HG03520 (cell line): Measurements from ENCODE around the gene PELI2.

Source experiments
- ATAC-seq: cut with Tn5 transposase; IDR thresholded peaks from one replicate; pipeline ENCODE4 v1.9.1; 2021; ENCODE audit warnings: mild to moderate bottlenecking, moderate library complexity; ENCODE audit not compliant: unreplicated experiment

Gene PELI2

DNA sequence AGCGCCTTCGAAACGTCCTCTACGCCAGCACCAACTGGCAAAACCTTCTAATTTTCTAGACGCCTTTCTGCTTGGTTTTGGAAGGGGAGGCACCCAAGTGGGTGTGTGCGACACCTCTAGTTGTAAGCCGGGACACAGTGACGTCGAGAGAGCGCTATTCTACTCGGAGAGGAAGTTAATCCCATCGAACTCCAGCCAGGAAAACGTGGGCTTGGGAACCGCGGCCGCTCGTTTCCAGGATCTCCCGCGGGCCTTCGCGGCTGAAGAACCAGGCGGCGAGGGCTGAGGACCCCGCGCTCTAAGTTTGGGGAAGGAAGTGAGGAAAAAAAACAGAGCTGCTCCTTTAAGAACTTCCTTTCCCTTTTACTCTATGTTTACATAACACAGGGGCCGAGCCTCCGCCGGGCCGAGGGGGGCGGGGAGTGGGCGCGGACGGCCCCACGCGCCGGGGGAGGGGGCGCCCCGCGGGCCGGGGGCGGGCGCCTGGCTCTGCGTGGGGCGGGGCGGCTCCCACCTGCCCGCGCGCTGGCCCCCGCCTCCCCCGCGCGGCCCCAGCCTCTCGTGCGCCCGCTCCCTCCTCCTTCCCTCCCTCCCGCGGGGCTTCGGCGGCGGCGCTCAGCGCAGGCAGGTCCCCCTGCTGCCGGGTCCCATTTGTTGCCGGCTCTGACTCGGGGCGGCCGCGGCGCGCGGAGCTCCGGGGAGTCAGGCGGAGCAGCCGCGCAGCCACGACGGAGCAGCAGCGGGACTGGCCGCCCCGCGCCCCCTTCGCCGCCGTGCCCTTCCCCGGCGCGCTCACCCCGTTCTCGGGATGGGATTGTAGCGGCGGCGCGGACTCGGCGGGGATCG, at the start of gene PELI2:
TSS of gene PELI2 (plus strand) at position 647 of the 846 bp plus-strand sequence. CDS start 250 bp downstream, outside the sequence.
- ATAC-seq = peak; percentile 71

GRCh38 chr14:56073799-56074198, 44.4 kb upstream of the PELI2 start:
- no peak for ATAC-seq

DNA sequence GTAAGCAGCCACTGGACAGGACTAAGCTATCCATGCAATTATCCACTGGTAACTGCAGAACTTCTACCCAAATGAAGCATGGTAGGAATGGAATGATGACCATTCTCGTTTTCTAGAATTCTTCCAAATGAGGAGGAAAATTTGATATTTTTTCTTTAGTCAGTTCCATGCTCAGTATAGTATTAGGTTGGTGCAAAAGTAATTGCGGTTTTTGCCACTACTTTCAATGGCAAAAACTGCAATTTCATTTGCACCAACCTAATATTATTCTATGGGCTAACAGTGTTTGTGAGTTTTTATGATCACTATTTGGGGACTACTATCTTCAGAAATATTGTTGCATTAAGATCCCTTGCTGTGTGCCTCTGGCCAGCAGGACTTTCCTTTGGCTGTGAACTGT, 42.9 kb upstream of the PELI2 start:
- no peak for ATAC-seq

GRCh38 chr14:56081139-56081538, 37.1 kb upstream of the PELI2 start:
- ATAC-seq = no peak

DNA sequence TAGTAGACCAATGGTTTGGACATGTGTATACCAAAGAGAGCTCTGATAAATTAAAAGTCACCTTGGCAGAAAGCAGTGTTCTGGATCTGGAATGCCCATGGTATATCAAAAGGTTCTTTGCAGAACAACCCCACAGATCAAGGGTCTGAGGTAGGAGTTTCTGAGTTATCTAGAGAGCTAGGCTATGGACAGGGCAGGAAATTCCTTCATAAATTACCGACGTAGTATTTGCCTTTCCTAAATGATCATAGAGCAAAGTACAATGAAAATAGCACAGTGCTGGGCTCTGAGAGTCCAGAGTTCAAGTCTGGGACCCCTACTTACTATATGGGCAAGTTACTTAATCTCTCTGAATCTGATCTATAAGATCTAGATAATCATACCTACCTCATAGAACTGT, 35.3 kb upstream of the PELI2 start:
- no peak for ATAC-seq

DNA sequence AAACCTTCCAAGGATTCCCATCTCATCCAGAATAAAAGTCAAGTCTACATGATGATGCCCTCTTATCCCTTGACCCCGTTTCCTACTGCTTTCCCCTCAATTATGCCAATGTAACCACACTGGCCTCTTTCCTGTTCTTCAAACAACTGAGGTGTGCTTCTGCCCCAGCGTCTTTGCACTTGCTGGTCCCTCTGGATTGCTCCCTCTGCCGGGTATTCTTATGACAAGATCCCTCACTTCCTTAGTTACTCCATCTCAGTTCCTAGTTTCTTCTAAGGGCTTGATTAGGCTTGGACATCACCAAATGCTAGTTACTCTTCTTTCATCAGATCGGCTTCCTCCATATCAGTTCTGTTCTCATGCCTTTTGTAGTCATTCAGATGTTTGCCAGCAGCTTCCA, 32.7 kb upstream of the PELI2 start:
- no peak for ATAC-seq

DNA sequence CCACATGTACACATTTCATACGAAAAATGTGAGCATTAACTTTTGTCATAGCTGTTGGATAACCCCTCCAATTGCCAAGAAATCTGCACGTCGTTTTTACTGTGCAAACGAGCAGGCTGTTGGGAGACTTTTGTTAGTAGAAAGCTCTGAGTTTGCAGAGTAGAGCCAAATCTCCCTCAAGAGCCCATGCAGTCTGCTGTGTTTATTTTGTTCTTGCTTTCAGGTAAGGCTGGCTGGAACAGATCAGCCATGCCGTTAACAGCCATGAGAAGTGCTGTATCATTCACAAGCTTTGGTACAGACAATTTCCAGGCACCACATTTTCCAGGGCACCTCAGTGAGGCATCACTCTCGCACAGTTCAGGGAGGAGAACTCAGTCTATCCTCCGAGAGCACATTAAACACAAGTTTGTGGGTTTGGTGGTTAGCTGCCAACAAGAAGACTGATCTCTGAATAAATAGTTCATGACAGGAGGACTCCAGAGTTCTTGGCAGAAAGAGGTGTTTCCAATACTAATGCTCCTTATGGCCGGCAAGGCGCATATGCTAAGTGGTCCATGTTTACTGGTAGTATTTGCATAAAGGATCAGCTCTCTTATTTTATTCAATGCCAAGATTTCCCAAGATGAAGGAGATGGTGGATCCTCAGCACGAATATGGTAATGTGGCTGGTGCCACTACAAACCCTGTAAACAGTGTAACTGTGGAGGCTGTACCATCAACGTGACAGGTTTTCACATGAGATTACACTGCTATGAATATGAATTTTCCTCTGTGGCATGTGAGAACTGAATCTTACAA, 30.3 kb upstream of the PELI2 start:
- ATAC-seq = no peak

DNA sequence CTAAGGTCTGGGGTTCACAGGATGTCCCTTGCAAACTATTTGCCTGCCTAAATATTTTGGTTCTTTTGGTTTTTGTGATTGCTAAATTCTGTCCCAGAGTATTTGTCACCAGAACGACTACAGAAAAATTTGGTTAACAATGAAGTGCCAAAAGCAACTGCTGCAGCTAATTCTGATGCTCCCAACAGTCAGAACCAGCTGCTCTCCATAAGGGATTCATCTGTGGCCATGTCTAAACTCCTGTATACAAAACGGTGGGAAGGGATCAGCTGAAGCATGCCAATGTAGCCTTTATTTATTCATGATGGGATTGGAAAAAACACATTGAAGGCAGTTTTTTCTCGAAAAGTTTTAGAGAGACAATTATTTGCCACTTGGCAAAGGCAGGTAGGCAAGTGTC, 29.3 kb upstream of the PELI2 start:
- no peak for ATAC-seq

GRCh38 chr14:56092763-56093162, 25.4 kb upstream of the PELI2 start:
- no peak for ATAC-seq

GRCh38 chr14:56094076-56094475, 24.1 kb upstream of the PELI2 start:
- ATAC-seq = no peak

DNA sequence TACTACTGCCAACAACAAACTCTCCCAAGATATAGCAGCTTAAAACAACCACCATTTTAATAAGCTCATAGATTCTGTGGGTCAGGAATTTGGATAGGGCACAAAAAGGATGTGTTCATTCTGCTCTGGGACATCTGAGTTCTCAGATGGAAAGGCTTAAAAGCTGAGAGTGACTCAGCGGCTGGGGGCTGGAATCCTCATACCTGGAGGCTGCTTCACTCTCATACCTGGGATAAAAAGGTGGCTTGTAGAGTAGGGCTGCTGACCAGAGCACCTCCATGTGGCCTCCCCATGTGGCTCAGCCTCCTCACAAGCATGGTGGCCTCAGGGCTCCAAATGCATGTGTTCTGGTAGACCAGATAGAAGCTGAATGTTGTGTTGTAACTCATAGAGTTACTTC, 20.2 kb upstream of the PELI2 start:
- no peak for ATAC-seq

DNA sequence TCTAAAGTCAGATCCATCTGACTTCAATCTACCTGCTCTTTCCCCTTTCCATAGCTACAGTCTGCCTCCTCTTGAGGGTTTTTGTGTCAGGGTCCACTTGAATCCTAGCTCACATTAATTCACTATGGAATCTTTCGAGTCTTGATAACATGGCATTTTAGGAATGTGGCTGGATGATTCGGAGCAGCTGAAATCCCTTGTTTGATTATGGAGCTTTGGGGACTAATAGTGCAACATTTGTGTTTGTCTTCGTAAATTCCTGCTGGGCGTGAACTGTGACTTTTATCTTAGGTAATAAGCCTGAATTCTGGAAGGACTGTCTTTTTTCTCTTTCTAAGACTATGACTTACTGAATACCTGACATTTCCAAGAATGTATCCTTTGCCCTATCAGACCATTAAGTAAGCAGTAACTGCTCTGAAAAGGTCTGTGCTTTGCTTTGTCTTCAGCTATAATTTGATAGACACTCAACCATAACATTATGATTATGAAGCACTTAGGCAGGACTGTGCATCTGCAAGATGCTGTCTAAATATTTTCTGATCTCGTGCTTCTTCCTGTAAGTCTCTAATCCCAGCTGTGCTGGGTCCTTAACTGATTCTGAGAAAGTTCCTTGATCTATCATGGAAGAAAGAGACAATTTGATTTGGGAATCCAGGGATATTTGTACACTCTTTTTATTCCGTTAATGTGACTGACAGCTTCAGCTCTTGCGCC, 19.0 kb upstream of the PELI2 start:
- ATAC-seq = no peak

GRCh38 chr14:56100556-56100955, 17.7 kb upstream of the PELI2 start:
- no peak for ATAC-seq

GRCh38 chr14:56102941-56103340, 15.3 kb upstream of the PELI2 start:
- no peak for ATAC-seq

DNA sequence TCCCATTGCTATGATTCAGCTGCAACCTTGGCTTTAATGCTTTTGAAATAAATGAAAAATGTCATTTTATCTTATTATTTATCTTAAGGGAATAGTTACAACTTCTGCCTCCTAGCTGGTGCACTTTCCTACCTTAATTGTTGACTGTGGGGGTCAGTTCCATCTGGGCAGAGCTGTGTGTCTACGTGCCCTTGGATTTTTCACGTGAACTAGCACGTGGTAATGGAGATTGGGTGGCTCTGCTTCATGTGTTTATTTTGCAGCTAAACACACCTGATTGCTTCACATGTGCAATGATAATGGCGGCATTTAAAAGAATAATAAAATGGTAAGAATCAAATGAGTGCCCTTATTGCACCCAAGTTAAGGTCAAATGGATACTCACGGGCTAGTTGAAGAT, 10.6 kb upstream of the PELI2 start:
- ATAC-seq = no peak

- no peak for ATAC-seq
Observed at GRCh38 chr14:56108057-56108456, 10.2 kb upstream of the PELI2 start.

- no peak for ATAC-seq
Observed at GRCh38 chr14:56112781-56113180, 5.4 kb upstream of the PELI2 start.

- ATAC-seq = no peak
Observed at GRCh38 chr14:56115334-56115870, 2.8 kb upstream of the PELI2 start.

DNA sequence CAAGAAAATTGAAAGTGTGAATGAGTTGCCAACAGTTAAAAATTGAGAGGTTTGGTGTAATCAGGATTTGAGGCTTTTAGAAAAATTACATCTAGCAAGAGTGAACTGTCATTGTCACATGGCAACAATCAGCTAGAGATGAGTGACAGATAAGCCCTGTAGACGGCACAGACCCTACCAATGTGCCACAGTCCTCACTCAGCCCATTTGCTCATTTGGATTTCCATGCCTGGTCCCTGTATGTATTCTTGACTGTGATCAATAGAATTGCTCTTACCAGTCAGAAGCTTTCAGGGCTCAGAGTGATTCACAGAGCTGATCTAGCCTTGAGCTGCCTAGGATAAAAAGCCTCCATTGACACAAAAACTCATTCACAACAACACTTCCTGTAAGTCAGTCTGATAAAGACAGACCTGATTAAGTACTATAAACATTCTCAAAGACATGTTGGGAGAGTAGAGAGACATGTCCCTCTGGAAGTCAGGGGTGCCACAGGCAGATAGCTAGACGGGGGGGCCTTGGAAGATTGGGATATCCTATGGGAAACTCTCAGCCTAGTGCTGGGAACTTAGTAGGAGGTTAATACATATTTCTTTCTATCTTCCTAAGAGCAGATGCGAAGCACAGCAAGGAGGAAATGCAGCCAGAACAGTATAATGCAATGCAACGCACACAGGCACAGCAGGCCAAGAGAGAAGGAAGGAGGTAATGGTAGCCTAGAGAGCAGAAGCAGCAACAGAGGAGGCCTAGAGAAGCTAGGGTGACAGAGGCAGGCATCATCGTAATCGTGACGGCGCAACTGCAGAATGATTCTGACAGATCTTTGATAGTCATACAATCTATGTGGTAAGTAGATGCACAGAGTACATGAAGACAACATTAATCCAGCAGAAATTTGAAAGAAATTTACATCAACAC, 2.0 kb upstream of the PELI2 start:
- ATAC-seq = no peak

DNA sequence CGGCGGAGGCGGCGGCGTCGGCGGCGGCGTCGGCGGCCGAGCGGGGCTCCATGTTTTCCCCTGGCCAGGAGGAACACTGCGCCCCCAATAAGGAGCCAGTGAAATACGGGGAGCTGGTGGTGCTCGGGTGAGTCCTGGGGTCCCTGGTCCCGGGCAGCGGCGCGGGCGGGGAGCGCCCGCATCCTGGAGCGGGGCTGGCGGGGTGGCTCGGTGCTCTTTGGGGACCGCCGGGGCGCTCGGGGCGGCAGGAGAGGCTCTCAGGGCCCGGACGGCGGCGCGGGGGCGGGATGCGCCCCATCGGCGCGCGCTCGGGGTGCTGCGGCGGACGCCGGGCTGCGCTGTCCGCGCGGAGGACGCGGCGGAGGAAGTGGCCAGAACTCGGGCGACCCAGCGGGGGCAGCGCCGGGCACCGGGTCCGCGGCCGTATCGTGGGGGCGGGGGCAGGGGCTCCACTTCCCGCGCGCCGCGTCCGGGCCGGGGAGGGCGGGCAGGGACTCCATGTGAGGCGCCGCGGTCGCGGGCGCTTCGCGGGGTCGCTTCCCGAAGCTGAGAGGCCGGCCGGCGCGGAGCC, 485 bp downstream of the PELI2 start:
- ATAC-seq = peak; percentile 12
